ENCODE data around the gene BARX2. TPM values are rescaled to one million over a fixed set of nuclear protein-coding genes. Genes with fewer than 3 reads are reported as not detected.
A peak's percentile ranks its signal among the peaks of the same experiment; 100 is the strongest.

Gene BARX2
- total and polyA plus RNA-seq, 8 donors = 1.1 to 27.7 (median 2.3) TPM; not detected in 1

DNA sequence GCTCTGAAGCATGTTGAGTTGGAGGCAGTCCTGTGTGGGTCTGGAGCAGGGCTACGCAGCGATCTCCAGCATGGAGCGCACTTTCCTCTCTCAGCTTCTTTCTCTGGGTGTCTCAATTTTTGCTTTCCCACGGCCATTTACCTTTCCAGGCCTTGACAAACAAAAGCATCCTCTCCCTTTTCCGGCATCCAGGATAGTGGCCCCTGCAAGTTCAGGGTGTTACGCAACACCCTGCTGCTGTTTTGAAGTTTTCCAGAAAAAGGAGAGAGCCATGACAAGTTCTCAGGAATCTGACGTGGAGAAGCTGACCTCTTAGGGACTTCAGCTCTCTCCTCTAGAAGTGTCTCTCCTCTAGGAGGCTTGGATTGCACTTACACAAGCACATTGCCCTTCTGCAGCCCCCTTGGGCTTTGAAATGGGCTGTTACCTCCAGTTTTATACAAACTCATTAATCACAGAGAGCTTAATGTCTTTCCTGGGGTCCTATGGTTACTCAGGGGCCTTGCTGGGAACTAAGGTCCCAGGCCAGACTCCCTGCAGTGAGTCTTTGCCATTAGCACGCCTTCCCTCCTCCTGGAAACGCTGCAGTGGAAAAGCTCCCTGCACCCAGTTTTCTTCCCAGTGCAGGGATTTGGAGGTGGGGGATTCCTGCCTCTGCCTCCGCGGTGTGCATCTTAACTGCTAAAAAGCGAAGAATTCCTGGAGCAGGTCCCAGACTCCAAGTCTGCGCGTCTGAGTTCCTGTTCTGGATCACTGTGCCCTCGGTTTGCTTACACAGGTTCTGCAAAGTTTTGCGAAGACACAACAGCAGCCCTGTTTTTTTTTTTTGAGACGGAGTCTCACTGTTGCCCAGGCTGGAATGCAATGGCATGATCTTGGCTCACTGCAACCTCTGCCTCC is 80.4 kb downstream of the BARX2 start:
- TF ChIP-seq, protein P1, sequence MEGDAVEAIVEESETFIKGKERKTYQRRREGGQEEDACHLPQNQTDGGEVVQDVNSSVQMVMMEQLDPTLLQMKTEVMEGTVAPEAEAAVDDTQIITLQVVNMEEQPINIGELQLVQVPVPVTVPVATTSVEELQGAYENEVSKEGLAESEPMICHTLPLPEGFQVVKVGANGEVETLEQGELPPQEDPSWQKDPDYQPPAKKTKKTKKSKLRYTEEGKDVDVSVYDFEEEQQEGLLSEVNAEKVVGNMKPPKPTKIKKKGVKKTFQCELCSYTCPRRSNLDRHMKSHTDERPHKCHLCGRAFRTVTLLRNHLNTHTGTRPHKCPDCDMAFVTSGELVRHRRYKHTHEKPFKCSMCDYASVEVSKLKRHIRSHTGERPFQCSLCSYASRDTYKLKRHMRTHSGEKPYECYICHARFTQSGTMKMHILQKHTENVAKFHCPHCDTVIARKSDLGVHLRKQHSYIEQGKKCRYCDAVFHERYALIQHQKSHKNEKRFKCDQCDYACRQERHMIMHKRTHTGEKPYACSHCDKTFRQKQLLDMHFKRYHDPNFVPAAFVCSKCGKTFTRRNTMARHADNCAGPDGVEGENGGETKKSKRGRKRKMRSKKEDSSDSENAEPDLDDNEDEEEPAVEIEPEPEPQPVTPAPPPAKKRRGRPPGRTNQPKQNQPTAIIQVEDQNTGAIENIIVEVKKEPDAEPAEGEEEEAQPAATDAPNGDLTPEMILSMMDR (IDR thresholded peaks at IDR 0.05) = no peak
- TF ChIP-seq EP300 (IDR thresholded peaks at IDR 0.05) (no peak), POLR2AphosphoS5 (IDR thresholded peaks at IDR 0.05) (no peak), POLR2A (IDR thresholded peaks at IDR 0.05) (no peak)
- H3K27me3 ChIP-seq = peaks cover 0 to 5% (median 0%) of the 10 kb centered on the region in 3 donors

DNA sequence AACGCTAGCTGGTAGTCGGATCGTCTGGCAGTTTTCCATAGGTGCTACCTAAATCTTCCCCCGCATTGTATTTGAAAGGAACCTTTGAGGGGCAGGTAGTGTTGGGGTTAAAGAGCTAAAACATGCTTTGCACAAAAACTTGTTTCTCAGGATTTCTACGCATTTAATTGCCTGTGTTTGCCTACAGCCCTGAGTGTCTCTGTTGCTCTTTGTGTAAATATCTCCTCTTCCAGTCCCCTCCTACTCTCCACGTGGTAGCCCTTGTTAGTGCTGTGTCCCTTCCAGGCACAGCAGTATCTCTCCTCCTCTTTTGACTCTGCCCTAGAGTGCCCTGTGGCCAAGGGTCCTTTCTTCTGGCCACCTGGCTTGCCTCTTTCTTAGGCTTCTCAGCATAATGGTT is 81.7 kb downstream of the BARX2 start:
- 28 to 38% (median 31%) methylated on average over 6 of the region's 6 CpGs for WGBS, 5 donors
- no peak overlapping the region for H3K27ac ChIP-seq
- peak in 1 of 2 donors; percentile 46 for DNase-seq
- H3K4me3 ChIP-seq = no peak overlapping the region
- H3K4me1 ChIP-seq = peaks cover 0 to 25% (median 19%) of the 10 kb centered on the region in 4 donors
- H3K36me3 ChIP-seq = no peaks in the 10 kb centered on the region
- H3K27me3 ChIP-seq = peaks cover 0 to 5% (median 0%) of the 10 kb centered on the region in 3 donors
- no peak for TF ChIP-seq POLR2A (IDR thresholded peaks at IDR 0.05)
- TF ChIP-seq EP300 (IDR thresholded peaks at IDR 0.05) = no peak
- no peak for TF ChIP-seq POLR2AphosphoS5 (IDR thresholded peaks at IDR 0.05)
- TF ChIP-seq, protein P1 (IDR thresholded peaks at IDR 0.05) = no peak
- no peaks in the 10 kb centered on the region for H3K9me3 ChIP-seq
- intact Hi-C loops (cut with DNase I; ENCODE audit: low total_unique reads) = no loop called here

More for the DNA sequence above, 80.4 kb downstream of the BARX2 start:
- Histone ChIP-seq H3K9me3 (no peaks in the 10 kb centered on the region), H3K4me1 (peaks cover 0 to 22% (median 16%) of the 10 kb centered on the region in 4 donors), H3K27ac (no peak overlapping the region), H3K4me3 (no peak overlapping the region), H3K36me3 (no peaks in the 10 kb centered on the region)
- intact Hi-C loops (cut with DNase I; ENCODE audit: low total_unique reads) = no loop called here
- 59 to 78% (median 72%) methylated on average over 17 of the region's 17 CpGs for WGBS, 5 donors
- DNase-seq = no peak

GRCh38 chr11:129458278-129458677 is 82.6 kb downstream of the BARX2 start:
- Histone ChIP-seq H3K27ac (no peak overlapping the region), H3K4me1 (peaks cover 0 to 25% (median 18%) of the 10 kb centered on the region in 4 donors), H3K36me3 (no peaks in the 10 kb centered on the region), H3K9me3 (no peaks in the 10 kb centered on the region), H3K27me3 (peaks cover 0 to 5% (median 0%) of the 10 kb centered on the region in 3 donors), H3K4me3 (no peak overlapping the region)
- TF ChIP-seq, protein P1 (IDR thresholded peaks at IDR 0.05) = no peak
- TF ChIP-seq POLR2A (IDR thresholded peaks at IDR 0.05) (no peak), EP300 (IDR thresholded peaks at IDR 0.05) (no peak), POLR2AphosphoS5 (IDR thresholded peaks at IDR 0.05) (no peak)
- intact Hi-C loops (cut with DNase I; ENCODE audit: low total_unique reads) = no loop called here
- 66 to 83% (median 77%) methylated on average over 3 of the region's 3 CpGs for WGBS, 5 donors
- no peak for DNase-seq

DNA sequence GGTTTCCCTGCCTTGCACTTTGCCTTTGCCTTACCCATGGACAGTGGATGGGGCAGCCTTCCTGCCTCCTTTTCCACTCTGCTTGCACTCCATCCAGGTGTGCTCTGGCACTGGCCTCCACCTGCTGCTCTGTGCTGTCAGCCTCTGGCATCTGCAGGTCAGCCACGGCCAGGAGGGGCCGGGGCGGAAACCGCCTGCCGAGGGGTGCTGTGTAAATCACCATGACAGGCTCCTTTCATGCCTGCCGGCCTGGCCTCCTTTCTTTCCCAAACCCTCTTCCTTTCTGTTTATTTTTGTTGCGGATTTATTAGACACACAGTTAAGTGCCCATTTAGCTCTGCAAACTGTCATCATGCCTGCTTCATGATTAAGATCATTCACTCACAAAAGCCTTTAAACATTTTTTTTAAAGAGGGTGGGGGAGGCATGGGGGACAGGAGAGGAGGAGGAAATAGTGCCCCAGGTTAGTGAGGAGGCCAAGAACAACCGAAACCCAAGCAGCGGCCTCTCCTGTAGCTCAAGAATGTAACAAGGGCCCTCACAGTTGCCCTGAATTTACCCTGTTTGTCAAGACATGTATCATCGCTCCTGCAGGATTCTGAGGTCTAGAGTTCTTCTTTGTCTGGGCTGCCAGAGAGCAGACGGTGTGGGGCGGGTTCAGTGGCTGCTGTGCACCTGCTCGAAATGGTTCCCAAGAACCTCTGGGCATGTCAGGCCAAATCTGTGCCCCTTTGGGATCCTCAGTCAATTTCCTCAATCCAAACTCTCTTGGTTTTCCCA is 83.3 kb downstream of the BARX2 start:
- TF ChIP-seq POLR2AphosphoS5 (IDR thresholded peaks at IDR 0.05) = no peak
- intact Hi-C loops (cut with DNase I; ENCODE audit: low total_unique reads) = no loop called here
- Histone ChIP-seq H3K4me1 (peaks cover 0 to 21% (median 17%) of the 10 kb centered on the region in 4 donors), H3K27ac (no peak overlapping the region), H3K27me3 (peaks cover 0 to 5% (median 0%) of the 10 kb centered on the region in 3 donors), H3K9me3 (no peaks in the 10 kb centered on the region), H3K36me3 (no peaks in the 10 kb centered on the region), H3K4me3 (no peak overlapping the region)
- peak in 1 of 2 donors; percentile 47 for DNase-seq
- WGBS, 5 donors = 51 to 86% (median 66%) methylated on average over 13 of the region's 13 CpGs

All from stomach (tissue), 9 donors.